AG20443 (cell line): ENCODE data around the gene PEX5.
"Not testable (repeated sequence)": the region's sequence is repeated elsewhere in the genome, so short reads cannot be mapped to it uniquely, and the experiment has no call there.

ENCODE experiments used
- DNase-seq: peaks from one replicate; pipeline ENCODE4 v3.0.0; 2012; ENCODE audit warnings: low spot score, mixed read lengths

Gene PEX5

DNA sequence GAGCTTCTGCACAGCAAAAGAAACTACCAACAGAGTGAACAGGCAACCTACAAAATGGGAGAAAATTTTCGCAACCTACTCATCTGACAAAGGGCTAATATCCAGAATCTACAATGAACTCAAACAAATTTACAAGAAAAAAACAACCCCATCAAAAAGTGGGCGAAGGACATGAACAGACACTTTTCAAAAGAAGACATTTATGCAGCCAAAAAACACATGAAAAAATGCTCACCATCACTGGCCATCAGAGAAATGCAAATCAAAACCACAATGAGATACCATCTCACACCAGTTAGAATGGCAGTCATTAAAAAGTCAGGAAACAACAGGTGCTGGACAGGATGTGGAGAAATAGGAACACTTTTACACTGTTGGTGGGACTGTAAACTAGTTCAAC is 24.3 kb downstream of the PEX5 start:
- not testable (repeated sequence) for DNase-seq

DNA sequence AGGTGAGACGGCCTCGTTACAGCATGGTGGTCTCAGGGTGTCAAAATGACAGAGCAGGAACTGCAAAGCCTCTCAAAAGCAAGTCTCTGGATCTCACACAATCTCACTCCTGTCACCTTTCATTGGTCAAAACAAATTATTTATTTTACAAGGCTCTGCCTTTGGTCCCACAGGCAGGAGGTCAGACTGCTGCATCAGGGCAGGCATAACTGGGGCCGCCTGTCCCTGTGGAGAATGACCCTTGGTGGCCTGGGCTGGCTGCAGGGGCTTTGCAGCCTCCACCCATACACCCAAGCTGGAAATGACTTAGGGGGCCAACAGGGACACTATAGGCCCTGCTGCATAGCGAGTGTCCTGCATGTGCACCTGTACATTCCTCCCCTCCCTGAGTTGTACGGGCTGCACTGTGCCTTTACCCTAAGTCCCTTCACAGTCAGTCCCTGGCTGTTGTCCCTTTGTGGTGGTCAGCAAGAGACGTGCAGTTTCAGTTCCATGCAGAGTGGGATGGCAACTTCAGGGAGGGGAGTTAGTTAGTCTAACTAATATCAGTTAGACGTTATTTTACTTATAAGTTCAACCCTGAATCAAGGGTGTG is 28.1 kb downstream of the PEX5 start:
- no peak for DNase-seq

DNA sequence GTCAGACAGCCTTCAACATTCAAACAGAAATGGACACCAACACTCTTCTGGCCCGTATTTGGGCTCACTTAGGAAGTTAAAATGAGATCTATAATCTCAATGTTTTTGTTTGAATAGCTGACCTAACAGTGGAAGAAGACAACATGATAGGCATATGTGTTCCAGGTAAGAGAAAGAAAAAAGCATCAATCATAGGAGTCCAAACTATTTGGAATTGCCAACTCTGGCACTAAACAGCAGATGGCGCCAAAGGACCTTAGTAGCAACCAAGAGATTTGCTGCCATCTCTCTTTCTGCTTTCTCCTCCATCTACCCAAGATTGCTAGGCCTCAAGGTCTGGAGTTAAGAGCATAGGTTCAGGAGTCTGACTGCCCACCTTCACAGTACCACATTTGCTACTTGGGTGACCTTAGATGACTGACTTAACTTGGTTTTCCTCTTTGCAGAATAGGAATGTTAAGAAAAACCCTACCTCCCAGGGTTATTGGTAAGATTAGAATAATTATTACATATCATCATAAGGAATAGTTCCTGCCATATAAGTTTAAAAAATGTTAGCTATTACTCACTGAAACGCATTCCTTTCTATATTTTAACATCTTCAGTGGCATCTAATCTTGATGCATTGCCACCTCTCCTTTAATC is 30.2 kb downstream of the PEX5 start:
- DNase-seq: peak; percentile 71

GRCh38 chr12:7221486-7221885 is 32.0 kb downstream of the PEX5 start:
- no peak for DNase-seq

- DNase-seq: no peak
These were observed 40.3 kb downstream of the PEX5 start for GRCh38 chr12:7229741-7230140.

- peak; percentile 47 for DNase-seq
These were observed 52.0 kb downstream of the PEX5 start for GRCh38 chr12:7241404-7242005.

- no peak for DNase-seq
These were observed 53.0 kb downstream of the PEX5 start for GRCh38 chr12:7242176-7243101.

DNA sequence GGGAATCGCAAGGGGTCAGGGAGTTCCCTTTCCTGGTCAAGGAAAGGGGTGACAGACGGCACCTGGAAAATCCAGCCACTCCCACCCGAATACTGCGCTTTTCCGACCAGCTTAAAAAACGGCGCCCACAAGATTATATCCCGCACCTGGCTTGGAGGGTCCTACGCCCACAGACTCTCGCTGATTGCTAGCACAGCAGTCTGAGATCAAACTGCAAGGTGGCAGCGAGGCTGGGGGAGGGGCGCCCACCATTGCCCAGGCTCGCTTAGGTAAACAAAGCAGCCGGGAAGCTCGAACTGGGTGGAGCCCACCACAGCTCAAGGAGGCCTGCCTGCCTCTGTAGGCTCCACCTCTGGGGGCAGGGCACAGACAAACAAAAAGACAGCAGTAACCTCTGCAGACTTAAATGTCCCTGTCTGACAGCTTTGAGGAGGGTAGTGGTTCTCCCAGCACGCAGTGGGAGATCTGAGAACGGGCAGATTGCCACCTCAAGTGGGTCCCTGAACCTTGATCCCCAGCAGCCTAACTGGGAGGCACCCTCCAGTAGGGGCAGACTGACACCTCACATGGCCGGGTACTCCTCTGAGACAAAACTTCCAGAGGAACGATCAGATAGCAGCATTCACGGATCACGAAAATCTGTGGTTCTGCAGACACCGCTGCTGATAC is 62.0 kb downstream of the PEX5 start:
- DNase-seq: not testable (repeated sequence)

- no peak for DNase-seq
These were observed 69.6 kb downstream of the PEX5 start for GRCh38 chr12:7259060-7259459.
